Uterus (tissue), 4 donors: ENCODE data around the gene LRP3. TPM values are rescaled to one million over a fixed set of nuclear protein-coding genes. Genes with fewer than 3 reads are reported as not detected.

Experiments used
- DNase-seq, 2 donors: peaks; one replicate each; pipeline ENCODE4 v3.0.0-alpha.2; 2019 to 2020
- H3K27ac ChIP-seq, 2 donors: fragments of 200-600 bp; sonication (generic); 1 replicate in 1 of 2; 2 replicates in 1 of 2; pipeline ENCODE4 v1.5.1; 2016 to 2018
- H3K27me3 ChIP-seq, 2 donors: fragments of 200-600 bp; sonication (generic); one replicate each; pipeline ENCODE4 v1.5.1; 2018 to 2019; ENCODE audit warnings: control low read depth in 1 of 2
- H3K36me3 ChIP-seq, 2 donors: fragments of 200-600 bp; sonication (generic); one replicate each; pipeline ENCODE4 v1.5.1; 2019; ENCODE audit warnings: control low read depth in 1 of 2
- H3K4me1 ChIP-seq, 2 donors: fragments of 200-600 bp; sonication (generic); one replicate each; pipeline ENCODE4 v1.5.1; 2018 to 2019; ENCODE audit warnings: control low read depth in 1 of 2
- H3K4me3 ChIP-seq, 2 donors: fragments of 200-600 bp; sonication (generic); 1 replicate in 1 of 2; 2 replicates in 1 of 2; pipeline ENCODE4 v1.5.1; 2018 to 2019; ENCODE audit warnings: mild to moderate bottlenecking in 1 of 2
- H3K9me3 ChIP-seq, 2 donors: fragments of 200-600 bp; sonication (generic); one replicate each; pipeline ENCODE4 v1.5.1; 2019; ENCODE audit warnings: control low read depth in 1 of 2
- POLR2A ChIP-seq, 2 donors: fragments of 450-650 bp; IDR thresholded peaks; one replicate each; pipeline ENCODE4 v1.6.1; 2016; ENCODE audit warnings: antibody characterized with exemption in 2 of 2, mild to moderate bottlenecking in 1 of 2, moderate library complexity in 1 of 2
- intact Hi-C: fragments of 100-400 bp; cut with DNase I; formaldehyde crosslinking; loops from one replicate; pipeline ENCODE4 v1.15.1; 2023; ENCODE audit warnings: low total_unique reads
- total RNA-seq, 4 donors: library from RNA; depleted of rRNA in 3 of 4; stranded (reverse); fragments of >200 nt in 3 of 4; gene quantifications; one replicate each; pipeline versions ENCODE4 v1.1.0 to v1.2.4, GENCODE V29; 2014 to 2023
- TF ChIP-seq, protein P1 (sequence below), 4 experiments: fragments of 200-600 bp in 2 of 4; fragments of 450-650 bp in 2 of 4; sonication (generic) in 2 of 4; IDR thresholded peaks; one replicate each; pipeline ENCODE4 v1.5.1; 2016 to 2019; ENCODE audit warnings: antibody characterized with exemption in 4 of 4, mild to moderate bottlenecking in 2 of 4, moderate library complexity in 1 of 4
- donor health status: DM: yes; HTN: yes; CAD: no.

Gene LRP3
- total RNA-seq, 4 donors from 2014 or later: 5.9 to 26.9 (median 23.3) TPM

DNA sequence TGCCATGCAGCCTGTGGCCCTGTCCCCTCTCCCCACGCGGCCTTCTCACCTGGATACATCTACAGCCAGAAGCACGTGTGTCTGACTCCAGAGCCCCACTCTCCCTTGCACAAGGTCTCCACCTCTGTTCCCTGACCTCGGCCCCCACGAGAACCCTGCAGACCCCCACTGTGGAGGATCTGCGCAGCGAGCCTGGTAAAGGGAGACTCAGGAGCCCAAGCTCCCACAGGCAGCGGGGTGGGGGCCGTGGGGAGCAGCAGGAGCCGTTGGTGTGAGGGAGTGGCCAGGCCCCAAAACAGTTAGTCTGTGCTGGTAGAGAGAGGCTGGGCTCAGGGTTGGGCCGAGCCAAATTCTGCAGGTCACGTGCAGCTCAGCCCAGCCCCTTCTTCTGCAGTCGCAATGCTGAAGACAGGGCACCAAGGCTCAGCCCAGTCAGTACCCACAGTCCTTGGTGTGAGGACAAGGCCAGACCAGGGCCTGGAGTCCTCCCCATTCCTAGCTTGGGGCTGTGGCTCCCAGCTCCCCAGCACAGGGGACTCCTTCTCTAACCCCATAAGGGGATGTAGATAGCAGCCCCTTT, 60.2 kb downstream of the LRP3 start:
- no peaks in the 10 kb centered on the region for H3K36me3 ChIP-seq
- no peak for TF ChIP-seq POLR2A (IDR thresholded peaks at IDR 0.05)
- TF ChIP-seq, protein P1, sequence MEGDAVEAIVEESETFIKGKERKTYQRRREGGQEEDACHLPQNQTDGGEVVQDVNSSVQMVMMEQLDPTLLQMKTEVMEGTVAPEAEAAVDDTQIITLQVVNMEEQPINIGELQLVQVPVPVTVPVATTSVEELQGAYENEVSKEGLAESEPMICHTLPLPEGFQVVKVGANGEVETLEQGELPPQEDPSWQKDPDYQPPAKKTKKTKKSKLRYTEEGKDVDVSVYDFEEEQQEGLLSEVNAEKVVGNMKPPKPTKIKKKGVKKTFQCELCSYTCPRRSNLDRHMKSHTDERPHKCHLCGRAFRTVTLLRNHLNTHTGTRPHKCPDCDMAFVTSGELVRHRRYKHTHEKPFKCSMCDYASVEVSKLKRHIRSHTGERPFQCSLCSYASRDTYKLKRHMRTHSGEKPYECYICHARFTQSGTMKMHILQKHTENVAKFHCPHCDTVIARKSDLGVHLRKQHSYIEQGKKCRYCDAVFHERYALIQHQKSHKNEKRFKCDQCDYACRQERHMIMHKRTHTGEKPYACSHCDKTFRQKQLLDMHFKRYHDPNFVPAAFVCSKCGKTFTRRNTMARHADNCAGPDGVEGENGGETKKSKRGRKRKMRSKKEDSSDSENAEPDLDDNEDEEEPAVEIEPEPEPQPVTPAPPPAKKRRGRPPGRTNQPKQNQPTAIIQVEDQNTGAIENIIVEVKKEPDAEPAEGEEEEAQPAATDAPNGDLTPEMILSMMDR (IDR thresholded peaks at IDR 0.05): no peak
- H3K27me3 ChIP-seq: no peaks in the 10 kb centered on the region
- no peaks in the 10 kb centered on the region for H3K9me3 ChIP-seq
- H3K4me1 ChIP-seq: no peaks in the 10 kb centered on the region
- no peak overlapping the region for H3K4me3 ChIP-seq
- H3K27ac ChIP-seq: no peak overlapping the region
- intact Hi-C loops: no loop called here
- DNase-seq: no peak

DNA sequence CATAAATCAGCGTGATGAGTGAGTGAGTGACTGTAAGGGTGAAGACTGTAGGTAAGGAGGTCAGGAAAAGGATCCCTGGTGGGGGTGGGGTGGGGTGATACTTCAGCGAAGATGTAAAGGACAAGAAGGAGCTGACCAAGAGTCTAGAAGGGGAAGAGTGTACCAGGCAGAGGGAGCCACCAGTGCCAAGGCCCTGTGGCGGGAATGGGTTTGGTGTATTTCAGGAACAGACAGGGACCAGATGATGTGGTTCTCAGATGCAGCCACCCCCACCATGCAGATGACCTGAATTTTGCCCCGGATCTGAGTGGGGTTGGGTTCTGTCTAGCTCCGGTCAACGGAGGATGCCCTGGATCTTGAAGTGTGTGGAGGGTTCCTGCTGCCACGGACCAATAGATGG, 61.7 kb downstream of the LRP3 start:
- DNase-seq: no peak
- H3K27ac ChIP-seq: no peak overlapping the region

DNA sequence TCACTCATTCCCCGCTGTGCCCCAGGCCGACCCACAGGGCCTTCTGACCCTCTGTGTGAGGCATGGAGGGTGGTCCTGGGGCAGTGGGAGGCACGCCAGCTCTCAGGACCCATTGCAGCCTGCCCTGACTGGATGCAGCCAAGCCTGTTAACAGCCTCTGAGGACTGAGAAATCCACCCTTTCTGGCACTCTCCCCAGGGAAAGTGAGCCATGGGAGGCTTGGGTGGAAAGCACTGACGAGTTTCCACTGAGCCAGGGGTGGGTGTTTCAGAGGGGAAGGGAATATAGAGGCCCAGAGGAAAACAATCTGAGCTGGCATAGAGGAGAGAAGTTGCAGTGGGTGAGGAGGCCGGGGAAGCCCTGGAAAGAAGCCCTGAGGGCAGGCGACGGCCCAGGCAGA, 62.1 kb downstream of the LRP3 start:
- DNase-seq: no peak
- TF ChIP-seq, protein P1 (IDR thresholded peaks at IDR 0.05): no peak
- no peak for TF ChIP-seq POLR2A (IDR thresholded peaks at IDR 0.05)
- Histone ChIP-seq H3K9me3 (no peaks in the 10 kb centered on the region), H3K4me1 (no peaks in the 10 kb centered on the region), H3K27me3 (no peaks in the 10 kb centered on the region), H3K27ac (no peak overlapping the region), H3K36me3 (no peaks in the 10 kb centered on the region), H3K4me3 (no peak overlapping the region)
- intact Hi-C loops: no loop called here

More for the DNA sequence above, 61.7 kb downstream of the LRP3 start:
- intact Hi-C loops: no loop called here
- no peak overlapping the region for H3K4me3 ChIP-seq
- TF ChIP-seq, protein P1 (IDR thresholded peaks at IDR 0.05): no peak
- no peak for TF ChIP-seq POLR2A (IDR thresholded peaks at IDR 0.05)
- no peaks in the 10 kb centered on the region for H3K9me3 ChIP-seq
- no peaks in the 10 kb centered on the region for H3K36me3 ChIP-seq
- H3K27me3 ChIP-seq: no peaks in the 10 kb centered on the region
- no peaks in the 10 kb centered on the region for H3K4me1 ChIP-seq

DNA sequence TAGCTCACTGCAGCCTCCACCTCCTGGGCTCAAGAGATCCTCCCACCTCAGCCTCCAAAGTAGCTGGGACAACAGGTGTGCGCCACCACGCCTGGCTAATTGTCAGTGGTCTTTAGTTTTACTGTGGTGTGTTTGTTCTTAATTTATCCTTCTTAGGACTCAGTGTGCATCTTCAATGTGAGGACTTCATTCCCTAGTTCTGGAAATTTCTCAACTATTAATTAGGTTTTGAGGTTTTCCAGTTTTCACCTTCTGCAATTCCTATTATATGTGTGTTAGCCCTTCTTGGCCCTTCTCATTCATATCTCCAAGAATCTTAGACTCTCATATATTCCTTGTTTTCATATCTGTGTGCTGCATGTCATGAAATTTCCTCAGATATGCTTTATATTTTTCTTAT, 63.7 kb downstream of the LRP3 start:
- H3K4me1 ChIP-seq: no peaks in the 10 kb centered on the region
- no peaks in the 10 kb centered on the region for H3K9me3 ChIP-seq
- no peak overlapping the region for H3K27ac ChIP-seq
- TF ChIP-seq, protein P1 (IDR thresholded peaks at IDR 0.05): no peak
- TF ChIP-seq POLR2A (IDR thresholded peaks at IDR 0.05): no peak
- intact Hi-C loops: no loop called here
- DNase-seq: no peak
- no peaks in the 10 kb centered on the region for H3K36me3 ChIP-seq
- no peaks in the 10 kb centered on the region for H3K27me3 ChIP-seq
- H3K4me3 ChIP-seq: no peak overlapping the region

Other genes starting within 250 kb of the LRP3 start
- 10 to 100 TPM in 2 of 4 donors, 1 to 10 TPM in 2; 5.1 to 29.2 (median 10.6) TPM for gene CEP89, start 222.4 kb upstream of the LRP3 start, total RNA-seq
- gene FAAP24, start 222.1 kb upstream of the LRP3 start, total RNA-seq: 1 to 10 TPM in 2 of 4 donors, not detected in 2; 2.0 to 3.8 TPM
- gene RHPN2, start 129.4 kb upstream of the LRP3 start, total RNA-seq: 10 to 100 TPM in 1 of 4 donors, 1 to 10 TPM in 2, under 1 TPM in 1; under 0.01 to 10.6 (median 5.1) TPM
- 10 to 100 TPM in 2 of 4 donors, 1 to 10 TPM in 1, under 1 TPM in 1; under 0.01 to 13.1 (median 7.4) TPM for gene GPATCH1, start 113.1 kb upstream of the LRP3 start, total RNA-seq
- gene WDR88, start 62.2 kb upstream of the LRP3 start, total RNA-seq: not detected
- gene SLC7A10, start 31.5 kb downstream of the LRP3 start, total RNA-seq: not detected
- gene CEBPA, start 108.2 kb downstream of the LRP3 start, total RNA-seq: 1 to 10 TPM; 1.3 to 9.1 (median 5.0) TPM
- 10 to 100 TPM; 10.3 to 33.3 (median 25.5) TPM for gene CEBPG, start 179.4 kb downstream of the LRP3 start, total RNA-seq